GM10266 (cell line): ENCODE data around the gene NID2.

Source experiments
- DNase-seq: peaks from one replicate; pipeline ENCODE4 v3.0.0; 2012; ENCODE audit errors: extremely low spot score
- TF ChIP-seq, protein P1 (sequence below): IDR thresholded peaks from 2 replicates; pipeline ENCODE4 v1.5.1; 2012; ENCODE audit warnings: mild to moderate bottlenecking, low read depth; ENCODE audit not compliant: control insufficient read depth, insufficient read depth; ENCODE audit errors: missing control alignments

Gene NID2

GRCh38 chr14:52067873-52068614, 815 bp downstream of the NID2 start:
- TF ChIP-seq, protein P1, sequence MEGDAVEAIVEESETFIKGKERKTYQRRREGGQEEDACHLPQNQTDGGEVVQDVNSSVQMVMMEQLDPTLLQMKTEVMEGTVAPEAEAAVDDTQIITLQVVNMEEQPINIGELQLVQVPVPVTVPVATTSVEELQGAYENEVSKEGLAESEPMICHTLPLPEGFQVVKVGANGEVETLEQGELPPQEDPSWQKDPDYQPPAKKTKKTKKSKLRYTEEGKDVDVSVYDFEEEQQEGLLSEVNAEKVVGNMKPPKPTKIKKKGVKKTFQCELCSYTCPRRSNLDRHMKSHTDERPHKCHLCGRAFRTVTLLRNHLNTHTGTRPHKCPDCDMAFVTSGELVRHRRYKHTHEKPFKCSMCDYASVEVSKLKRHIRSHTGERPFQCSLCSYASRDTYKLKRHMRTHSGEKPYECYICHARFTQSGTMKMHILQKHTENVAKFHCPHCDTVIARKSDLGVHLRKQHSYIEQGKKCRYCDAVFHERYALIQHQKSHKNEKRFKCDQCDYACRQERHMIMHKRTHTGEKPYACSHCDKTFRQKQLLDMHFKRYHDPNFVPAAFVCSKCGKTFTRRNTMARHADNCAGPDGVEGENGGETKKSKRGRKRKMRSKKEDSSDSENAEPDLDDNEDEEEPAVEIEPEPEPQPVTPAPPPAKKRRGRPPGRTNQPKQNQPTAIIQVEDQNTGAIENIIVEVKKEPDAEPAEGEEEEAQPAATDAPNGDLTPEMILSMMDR: no peak
- peak; percentile 36 for DNase-seq

DNA sequence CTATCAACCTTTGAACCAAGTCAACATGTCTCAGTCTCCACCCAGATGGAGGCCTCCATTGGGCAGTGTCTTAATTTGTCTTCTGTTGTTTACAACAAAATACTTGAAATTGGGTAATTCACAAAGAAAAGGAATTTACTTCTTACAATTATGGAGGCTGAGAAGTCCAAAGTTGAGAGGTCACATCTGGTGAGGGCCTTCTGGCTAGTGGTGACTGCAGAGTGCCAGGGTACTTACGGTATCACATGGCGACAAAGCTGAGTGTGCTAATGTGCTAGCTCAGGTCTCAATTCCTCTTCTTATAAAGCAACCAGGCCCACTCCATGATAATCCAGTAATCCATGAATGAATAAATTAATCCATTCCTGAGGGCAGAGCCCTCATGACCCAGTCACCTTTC, 4.7 kb downstream of the NID2 start:
- no peak for DNase-seq
- TF ChIP-seq, protein P1: no peak

DNA sequence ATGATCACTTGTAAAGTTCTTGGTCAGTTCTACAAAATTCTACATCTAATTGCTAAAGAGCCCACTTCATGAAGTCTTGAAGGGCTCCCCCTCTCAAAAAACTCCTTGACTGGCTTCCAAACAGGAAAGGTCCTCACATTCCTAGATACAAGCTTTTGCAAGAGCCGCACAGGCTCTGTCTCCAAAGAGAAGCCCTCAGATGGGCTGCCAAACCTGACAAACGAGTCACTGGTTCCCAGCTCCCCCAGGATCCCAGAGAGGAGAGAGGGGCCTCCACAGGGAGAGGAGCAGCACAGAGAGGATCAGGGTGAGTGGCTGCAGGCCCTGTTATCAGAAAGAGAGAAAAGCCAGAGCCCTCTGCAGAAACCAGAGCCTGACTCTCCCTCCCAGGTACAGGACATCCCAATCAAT, 5.8 kb downstream of the NID2 start:
- TF ChIP-seq, protein P1: no peak
- DNase-seq: no peak

GRCh38 chr14:52061890-52062289, 7.0 kb downstream of the NID2 start:
- TF ChIP-seq, protein P1: no peak
- DNase-seq: no peak

DNA sequence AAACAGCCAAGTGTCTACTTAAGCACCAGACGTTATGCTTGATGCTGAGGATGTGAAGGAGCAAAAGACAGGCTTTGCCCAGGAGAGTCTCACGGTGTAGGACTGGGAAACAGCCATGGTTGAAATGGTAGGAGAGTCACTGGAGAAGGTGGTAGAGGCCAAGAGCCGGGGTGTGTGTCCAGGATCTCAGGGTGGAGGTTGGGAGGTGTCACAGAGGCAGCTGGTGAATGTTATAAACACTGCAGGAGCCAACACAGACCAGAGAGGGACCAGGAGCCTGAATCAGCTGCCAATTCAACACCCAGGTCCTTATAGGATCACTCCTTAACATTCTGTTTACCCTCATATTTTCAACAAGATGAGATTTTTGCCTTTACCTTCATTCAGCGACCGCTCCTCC, 7.5 kb downstream of the NID2 start:
- no peak for DNase-seq
- TF ChIP-seq, protein P1: no peak

DNA sequence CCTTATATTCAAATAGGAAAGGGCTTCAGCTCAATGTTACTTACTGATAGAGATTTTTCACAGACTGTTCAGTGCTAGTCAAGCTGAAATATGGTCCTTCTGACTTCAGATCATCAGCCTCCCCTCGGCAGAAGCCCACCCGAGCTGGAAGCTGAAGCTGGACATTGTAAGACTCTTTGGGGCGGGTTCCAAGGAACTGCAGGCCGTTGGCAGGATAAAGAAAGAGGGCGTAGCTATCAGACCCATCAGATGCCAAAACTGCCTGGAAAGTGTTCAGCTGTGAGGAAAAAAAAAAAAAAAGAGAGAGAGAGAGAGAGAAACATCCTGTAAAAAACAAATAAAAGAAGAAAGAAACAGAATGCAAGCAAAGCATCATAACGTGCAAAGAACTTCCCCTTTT, 8.8 kb downstream of the NID2 start:
- no peak for DNase-seq
- TF ChIP-seq, protein P1: no peak

DNA sequence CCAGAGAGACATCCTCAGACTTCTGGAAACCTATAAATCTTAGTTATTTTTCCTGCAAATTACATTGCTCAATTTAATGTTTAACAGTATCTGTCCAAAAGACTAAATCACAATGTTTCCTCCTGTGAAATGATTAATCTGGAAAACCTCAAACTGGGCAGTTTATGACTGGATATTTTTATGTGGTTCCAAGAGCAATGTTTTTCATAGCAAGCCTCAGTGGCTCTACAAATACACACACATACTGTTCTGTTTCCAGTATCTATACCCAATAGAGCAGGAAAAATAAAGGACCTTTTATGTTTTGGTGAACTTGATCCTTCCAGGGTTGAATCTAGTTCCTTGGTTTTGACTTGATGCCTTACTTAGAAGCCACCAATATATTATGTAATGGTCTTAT, 9.2 kb downstream of the NID2 start:
- TF ChIP-seq, protein P1: no peak
- no peak for DNase-seq
